ENCODE results near the gene RAB23. TPM values are rescaled to one million over a fixed set of nuclear protein-coding genes. Genes with fewer than 3 reads are reported as not detected.

RAB23 gene
- total RNA-seq, 1 experiment from 2014 or later: 13.8 TPM

DNA sequence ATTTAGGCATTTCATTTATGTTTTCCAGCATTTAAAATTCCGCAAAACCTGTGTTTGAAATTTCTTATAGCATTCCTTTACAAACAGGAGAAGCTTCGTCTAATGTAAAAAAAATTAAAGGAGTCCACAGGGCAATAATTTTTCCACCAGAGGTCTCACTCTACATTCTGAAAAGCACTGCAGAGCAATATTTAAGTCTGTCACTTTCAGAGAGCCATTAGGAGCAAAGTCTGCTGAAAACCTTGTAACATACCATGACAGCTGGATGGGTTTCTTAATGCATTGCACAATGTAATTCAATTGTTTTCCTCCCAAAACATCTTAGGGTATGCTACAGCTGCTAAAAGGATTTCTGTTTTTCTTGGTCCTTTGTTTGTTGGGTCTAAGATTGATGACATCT lies 32.0 kb downstream of the RAB23 start:
- BruUV-seq (replicated peaks): no TSS peak
- Histone ChIP-seq H3K4me1 (replicated peaks; ENCODE audit: insufficient read depth) (no peaks in the 10 kb centered on the region), H2AFZ (no peak overlapping the region), H3K4me2 (no peak overlapping the region), H3K4me3 (no peak overlapping the region), H3K27me3 (ENCODE audit: insufficient read depth, low read depth) (no peaks in the 10 kb centered on the region), H3F3A (ENCODE audit: insufficient read depth, low read depth) (peaks cover 7% of the 10 kb centered on the region; the same call in 1 of the 2 replicates), H3K9me2 (ENCODE audit: insufficient read depth) (no peaks in the 10 kb centered on the region), H3K36me3 (ENCODE audit: low read depth) (peaks cover 10% of the 10 kb centered on the region; the same call in 1 of the 2 replicates), H3K9me3 (ENCODE audit: insufficient read depth, low read depth) (no peaks in the 10 kb centered on the region), H3K27ac (no peak overlapping the region), H3K79me2 (ENCODE audit: low read depth) (no peaks in the 10 kb centered on the region), H4K20me1 (ENCODE audit: insufficient read depth) (no peaks in the 10 kb centered on the region)
- POLR2A ChIA-PET (ENCODE audit: unreplicated experiment): interaction anchor here (0.6 kb wide), 1 partner anchor 968 kb away, joined by 12 read pairs; no protein-coding TSS in a partner anchor
- TF ChIP-seq EZH2 (IDR thresholded peaks at IDR 0.05; ENCODE audit: low read depth): no peak
- TF ChIP-seq, protein P1, sequence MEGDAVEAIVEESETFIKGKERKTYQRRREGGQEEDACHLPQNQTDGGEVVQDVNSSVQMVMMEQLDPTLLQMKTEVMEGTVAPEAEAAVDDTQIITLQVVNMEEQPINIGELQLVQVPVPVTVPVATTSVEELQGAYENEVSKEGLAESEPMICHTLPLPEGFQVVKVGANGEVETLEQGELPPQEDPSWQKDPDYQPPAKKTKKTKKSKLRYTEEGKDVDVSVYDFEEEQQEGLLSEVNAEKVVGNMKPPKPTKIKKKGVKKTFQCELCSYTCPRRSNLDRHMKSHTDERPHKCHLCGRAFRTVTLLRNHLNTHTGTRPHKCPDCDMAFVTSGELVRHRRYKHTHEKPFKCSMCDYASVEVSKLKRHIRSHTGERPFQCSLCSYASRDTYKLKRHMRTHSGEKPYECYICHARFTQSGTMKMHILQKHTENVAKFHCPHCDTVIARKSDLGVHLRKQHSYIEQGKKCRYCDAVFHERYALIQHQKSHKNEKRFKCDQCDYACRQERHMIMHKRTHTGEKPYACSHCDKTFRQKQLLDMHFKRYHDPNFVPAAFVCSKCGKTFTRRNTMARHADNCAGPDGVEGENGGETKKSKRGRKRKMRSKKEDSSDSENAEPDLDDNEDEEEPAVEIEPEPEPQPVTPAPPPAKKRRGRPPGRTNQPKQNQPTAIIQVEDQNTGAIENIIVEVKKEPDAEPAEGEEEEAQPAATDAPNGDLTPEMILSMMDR (conservative IDR thresholded peaks at IDR 0.05): peak; percentile 45; the same call in 1 of the 2 replicates
- CTCF ChIA-PET: no interaction called here
- DNase-seq: no peak
- intact Hi-C loops (cut with micrococcal nuclease; ENCODE audit: unreplicated experiment): loop anchor here (1.0 kb wide), 1 partner anchor 126 kb away; no protein-coding TSS in a partner anchor

DNA sequence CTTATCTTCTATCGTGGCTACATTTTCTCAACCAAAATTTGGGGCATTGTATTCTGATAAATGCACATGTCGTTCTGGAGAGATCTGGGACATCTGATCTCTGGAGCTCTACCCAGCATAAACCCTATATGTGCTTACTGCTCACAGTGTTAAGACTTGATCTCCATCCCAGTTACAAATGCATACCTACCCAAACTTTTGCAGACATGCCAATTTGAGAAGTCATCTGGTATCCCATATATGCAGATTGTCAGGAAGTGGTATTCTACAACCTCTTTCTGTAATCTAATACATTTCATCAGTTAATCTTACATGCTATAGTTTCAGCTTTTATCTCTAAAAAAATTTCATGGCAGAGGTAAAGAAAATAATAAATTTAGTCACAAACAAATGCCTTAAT lies 38.8 kb downstream of the RAB23 start:
- POLR2A ChIA-PET (ENCODE audit: unreplicated experiment): no interaction called here
- Histone ChIP-seq H4K20me1 (ENCODE audit: insufficient read depth) (no peaks in the 10 kb centered on the region), H2AFZ (no peak overlapping the region), H3K4me2 (no peak overlapping the region), H3K27ac (no peak overlapping the region), H3K4me1 (replicated peaks; ENCODE audit: insufficient read depth) (no peaks in the 10 kb centered on the region), H3K79me2 (ENCODE audit: low read depth) (peaks cover 32% of the 10 kb centered on the region), H3K9me3 (ENCODE audit: insufficient read depth, low read depth) (no peaks in the 10 kb centered on the region), H3K27me3 (ENCODE audit: insufficient read depth, low read depth) (no peaks in the 10 kb centered on the region), H3F3A (ENCODE audit: insufficient read depth, low read depth) (no peaks in the 10 kb centered on the region; the same call in 1 of the 2 replicates), H3K4me3 (no peak overlapping the region), H3K36me3 (ENCODE audit: low read depth) (peaks cover 10% of the 10 kb centered on the region; the same call in 1 of the 2 replicates), H3K9me2 (ENCODE audit: insufficient read depth) (no peaks in the 10 kb centered on the region)
- TF ChIP-seq, protein P1 (conservative IDR thresholded peaks at IDR 0.05): no peak
- TF ChIP-seq EZH2 (IDR thresholded peaks at IDR 0.05; ENCODE audit: low read depth): no peak
- no peak for DNase-seq
- CTCF ChIA-PET: no interaction called here
- intact Hi-C loops (cut with micrococcal nuclease; ENCODE audit: unreplicated experiment): no loop called here
- no TSS peak for BruUV-seq (replicated peaks)

DNA sequence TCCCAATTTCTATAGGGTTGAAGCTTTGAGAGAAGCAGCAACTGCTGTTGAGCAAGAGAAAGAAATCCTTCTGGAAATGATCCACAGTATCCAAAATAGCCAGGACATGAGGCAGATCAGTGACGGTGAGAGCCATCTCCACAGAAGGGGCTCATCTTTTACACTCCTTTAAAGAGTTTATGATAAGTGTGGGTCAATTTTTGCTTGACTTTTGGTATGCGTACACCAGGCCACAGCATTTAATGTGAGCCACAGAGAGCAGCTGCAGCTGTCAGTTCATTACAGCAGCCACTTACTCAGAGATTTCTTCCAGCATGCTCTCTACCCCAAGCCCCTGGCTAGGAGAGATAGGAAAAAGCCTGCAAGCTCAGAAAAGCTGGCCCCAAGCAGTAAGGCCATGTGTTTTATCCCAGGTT lies 40.1 kb downstream of the RAB23 start:
- Histone ChIP-seq H3K79me2 (ENCODE audit: low read depth) (peaks cover 45% of the 10 kb centered on the region), H3K36me3 (ENCODE audit: low read depth) (peaks cover 10% of the 10 kb centered on the region; the same call in 1 of the 2 replicates), H3K4me3 (no peak overlapping the region), H3K9me3 (ENCODE audit: insufficient read depth, low read depth) (no peaks in the 10 kb centered on the region), H3K27me3 (ENCODE audit: insufficient read depth, low read depth) (no peaks in the 10 kb centered on the region), H3F3A (ENCODE audit: insufficient read depth, low read depth) (no peaks in the 10 kb centered on the region), H2AFZ (no peak overlapping the region), H3K9me2 (ENCODE audit: insufficient read depth) (no peaks in the 10 kb centered on the region), H3K27ac (no peak overlapping the region), H3K4me2 (no peak overlapping the region), H4K20me1 (ENCODE audit: insufficient read depth) (no peaks in the 10 kb centered on the region), H3K4me1 (replicated peaks; ENCODE audit: insufficient read depth) (no peaks in the 10 kb centered on the region)
- POLR2A ChIA-PET (ENCODE audit: unreplicated experiment): no interaction called here
- CTCF ChIA-PET: no interaction called here
- no TSS peak for BruUV-seq (replicated peaks)
- DNase-seq: no peak
- intact Hi-C loops (cut with micrococcal nuclease; ENCODE audit: unreplicated experiment): no loop called here
- TF ChIP-seq, protein P1 (conservative IDR thresholded peaks at IDR 0.05): no peak
- no peak for TF ChIP-seq EZH2 (IDR thresholded peaks at IDR 0.05; ENCODE audit: low read depth)
